ENCODE results near the gene PGM1. TPM values are rescaled to one million over a fixed set of nuclear protein-coding genes. Genes with fewer than 3 reads are reported as not detected.

PGM1 gene
- total RNA-seq, 1 experiment from 2014 or later: 10.7 TPM

DNA sequence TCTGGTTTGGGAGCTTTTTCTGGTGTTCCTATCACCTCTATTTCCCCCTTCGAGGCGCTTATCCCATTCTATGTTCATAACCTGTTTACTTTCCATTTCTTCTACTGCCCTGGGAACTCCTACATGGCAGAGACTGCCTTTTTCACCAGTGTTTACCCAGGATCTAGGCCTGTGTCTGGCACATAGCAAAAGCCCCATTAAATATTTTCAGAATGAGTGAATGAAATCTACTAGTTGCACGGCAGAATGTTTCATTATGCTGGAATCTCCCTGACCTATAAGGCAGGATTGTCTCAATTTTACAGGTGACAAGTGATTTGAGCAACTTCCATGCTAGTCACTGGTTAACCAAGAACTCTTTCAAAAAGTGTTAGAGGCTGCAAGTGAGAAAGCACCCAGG is 70.1 kb downstream of the PGM1 start:
- no peak for DNase-seq (ENCODE audit: low spot score)
- no TSS peak for BruUV-seq (replicated peaks)
- TF ChIP-seq, protein P1, sequence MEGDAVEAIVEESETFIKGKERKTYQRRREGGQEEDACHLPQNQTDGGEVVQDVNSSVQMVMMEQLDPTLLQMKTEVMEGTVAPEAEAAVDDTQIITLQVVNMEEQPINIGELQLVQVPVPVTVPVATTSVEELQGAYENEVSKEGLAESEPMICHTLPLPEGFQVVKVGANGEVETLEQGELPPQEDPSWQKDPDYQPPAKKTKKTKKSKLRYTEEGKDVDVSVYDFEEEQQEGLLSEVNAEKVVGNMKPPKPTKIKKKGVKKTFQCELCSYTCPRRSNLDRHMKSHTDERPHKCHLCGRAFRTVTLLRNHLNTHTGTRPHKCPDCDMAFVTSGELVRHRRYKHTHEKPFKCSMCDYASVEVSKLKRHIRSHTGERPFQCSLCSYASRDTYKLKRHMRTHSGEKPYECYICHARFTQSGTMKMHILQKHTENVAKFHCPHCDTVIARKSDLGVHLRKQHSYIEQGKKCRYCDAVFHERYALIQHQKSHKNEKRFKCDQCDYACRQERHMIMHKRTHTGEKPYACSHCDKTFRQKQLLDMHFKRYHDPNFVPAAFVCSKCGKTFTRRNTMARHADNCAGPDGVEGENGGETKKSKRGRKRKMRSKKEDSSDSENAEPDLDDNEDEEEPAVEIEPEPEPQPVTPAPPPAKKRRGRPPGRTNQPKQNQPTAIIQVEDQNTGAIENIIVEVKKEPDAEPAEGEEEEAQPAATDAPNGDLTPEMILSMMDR (conservative IDR thresholded peaks at IDR 0.05; ENCODE audit: low read depth, low read length): no peak
- TF ChIP-seq EZH2 (IDR thresholded peaks at IDR 0.05; ENCODE audit: borderline replicate concordance, low read depth, low read length, poor library complexity, severe bottlenecking): no peak
- H3K4me3 ChIP-seq (ENCODE audit: low read depth, low read length, poor library complexity, severe bottlenecking): no peak overlapping the region
- H3K27ac ChIP-seq (ENCODE audit: low read depth, low read length, poor library complexity, severe bottlenecking): no peak overlapping the region
- no peaks in the 10 kb centered on the region for H3K9me3 ChIP-seq (ENCODE audit: low read depth, low read length, poor library complexity, severe bottlenecking)
- ChIA-PET CTCF (interaction anchor here (0.6 kb wide), 1 partner anchor 519 kb away, joined by 3 read pairs; no protein-coding TSS in a partner anchor), POLR2A (ENCODE audit: low non-redundant PET) (no interaction called here)
- intact Hi-C loops (cut with micrococcal nuclease; ENCODE audit: unreplicated experiment): no loop called here
- H3K36me3 ChIP-seq (ENCODE audit: insufficient read depth, low read length, poor library complexity, severe bottlenecking): no peaks in the 10 kb centered on the region
- H3K27me3 ChIP-seq (replicated peaks; ENCODE audit: insufficient read depth, low read depth, low read length, poor library complexity): no peaks in the 10 kb centered on the region
- H3K4me1 ChIP-seq (ENCODE audit: insufficient read depth, low read length, poor library complexity, severe bottlenecking): no peaks in the 10 kb centered on the region

DNA sequence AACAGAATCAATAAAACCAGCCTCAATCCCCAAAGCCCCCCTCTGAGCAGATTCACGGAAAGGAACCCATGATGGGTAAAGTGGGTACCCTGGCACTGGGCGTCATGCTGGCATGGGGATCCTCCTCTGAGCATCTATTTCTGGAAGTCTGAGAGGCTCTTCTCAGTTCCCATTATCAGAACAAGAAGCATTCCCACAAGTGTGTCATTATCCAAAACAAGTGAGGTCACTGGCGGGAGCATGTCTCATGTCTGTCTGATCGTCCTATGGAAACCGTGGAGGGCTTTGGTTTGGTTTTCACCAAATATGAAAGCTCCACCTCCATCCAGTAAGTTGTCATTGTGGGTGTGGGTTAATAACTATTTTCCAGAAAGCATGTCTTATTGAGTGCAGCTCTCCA is 70.7 kb downstream of the PGM1 start:
- H3K27me3 ChIP-seq (replicated peaks; ENCODE audit: insufficient read depth, low read depth, low read length, poor library complexity): no peaks in the 10 kb centered on the region
- intact Hi-C loops (cut with micrococcal nuclease; ENCODE audit: unreplicated experiment): no loop called here
- ChIA-PET POLR2A (ENCODE audit: low non-redundant PET) (no interaction called here), CTCF (no interaction called here)
- DNase-seq (ENCODE audit: low spot score): no peak
- H3K4me1 ChIP-seq (ENCODE audit: insufficient read depth, low read length, poor library complexity, severe bottlenecking): no peaks in the 10 kb centered on the region
- no peak overlapping the region for H3K27ac ChIP-seq (ENCODE audit: low read depth, low read length, poor library complexity, severe bottlenecking)
- H3K9me3 ChIP-seq (ENCODE audit: low read depth, low read length, poor library complexity, severe bottlenecking): no peaks in the 10 kb centered on the region
- no peaks in the 10 kb centered on the region for H3K36me3 ChIP-seq (ENCODE audit: insufficient read depth, low read length, poor library complexity, severe bottlenecking)
- no peak overlapping the region for H3K4me3 ChIP-seq (ENCODE audit: low read depth, low read length, poor library complexity, severe bottlenecking)
- no TSS peak for BruUV-seq (replicated peaks)
- TF ChIP-seq, protein P1 (conservative IDR thresholded peaks at IDR 0.05; ENCODE audit: low read depth, low read length): no peak
- TF ChIP-seq EZH2 (IDR thresholded peaks at IDR 0.05; ENCODE audit: borderline replicate concordance, low read depth, low read length, poor library complexity, severe bottlenecking): no peak

DNA sequence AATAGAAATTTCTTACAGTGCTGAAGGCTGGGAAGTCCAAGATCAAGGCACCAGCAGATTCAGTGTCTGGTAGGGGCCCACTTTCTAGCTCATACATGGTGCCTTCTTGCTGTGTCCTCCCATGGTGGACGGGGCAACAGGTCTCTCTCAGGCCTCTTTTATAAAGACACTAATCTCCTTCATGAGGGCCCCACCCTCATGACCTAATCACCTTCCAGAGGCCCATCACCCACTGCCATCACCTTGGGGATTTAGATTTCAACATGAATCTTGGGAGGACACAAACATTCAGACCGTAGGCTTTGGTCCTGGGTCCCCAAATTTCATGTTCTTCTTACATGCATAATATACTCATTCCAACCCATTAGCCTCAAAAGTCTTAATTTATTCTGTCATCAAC is 71.5 kb downstream of the PGM1 start:
- Histone ChIP-seq H3K27ac (ENCODE audit: low read depth, low read length, poor library complexity, severe bottlenecking) (no peak overlapping the region), H3K4me3 (ENCODE audit: low read depth, low read length, poor library complexity, severe bottlenecking) (no peak overlapping the region), H3K27me3 (replicated peaks; ENCODE audit: insufficient read depth, low read depth, low read length, poor library complexity) (no peaks in the 10 kb centered on the region), H3K36me3 (ENCODE audit: insufficient read depth, low read length, poor library complexity, severe bottlenecking) (no peaks in the 10 kb centered on the region), H3K9me3 (ENCODE audit: low read depth, low read length, poor library complexity, severe bottlenecking) (no peaks in the 10 kb centered on the region), H3K4me1 (ENCODE audit: insufficient read depth, low read length, poor library complexity, severe bottlenecking) (no peaks in the 10 kb centered on the region)
- TF ChIP-seq EZH2 (IDR thresholded peaks at IDR 0.05; ENCODE audit: borderline replicate concordance, low read depth, low read length, poor library complexity, severe bottlenecking): no peak
- TF ChIP-seq, protein P1 (conservative IDR thresholded peaks at IDR 0.05; ENCODE audit: low read depth, low read length): no peak
- DNase-seq (ENCODE audit: low spot score): no peak
- ChIA-PET CTCF (no interaction called here), POLR2A (ENCODE audit: low non-redundant PET) (no interaction called here)
- intact Hi-C loops (cut with micrococcal nuclease; ENCODE audit: unreplicated experiment): no loop called here
- BruUV-seq (replicated peaks): no TSS peak
